Uterus (tissue), 4 donors: ENCODE measurements around the gene HBM. TPM values are rescaled to one million over a fixed set of nuclear protein-coding genes. Genes with fewer than 3 reads are reported as not detected.

Experiments used
- DNase-seq, 2 donors: peaks; one replicate each; pipeline ENCODE4 v3.0.0-alpha.2; 2019 to 2020
- H3K27ac ChIP-seq, 2 donors: fragments of 200-600 bp; sonication (generic); 1 replicate in 1 of 2; 2 replicates in 1 of 2; pipeline ENCODE4 v1.5.1; 2016 to 2018
- H3K27me3 ChIP-seq, 2 donors: fragments of 200-600 bp; sonication (generic); one replicate each; pipeline ENCODE4 v1.5.1; 2018 to 2019; ENCODE audit warnings: control low read depth in 1 of 2
- H3K36me3 ChIP-seq, 2 donors: fragments of 200-600 bp; sonication (generic); one replicate each; pipeline ENCODE4 v1.5.1; 2019; ENCODE audit warnings: control low read depth in 1 of 2
- H3K4me1 ChIP-seq, 2 donors: fragments of 200-600 bp; sonication (generic); one replicate each; pipeline ENCODE4 v1.5.1; 2018 to 2019; ENCODE audit warnings: control low read depth in 1 of 2
- H3K4me3 ChIP-seq, 2 donors: fragments of 200-600 bp; sonication (generic); 1 replicate in 1 of 2; 2 replicates in 1 of 2; pipeline ENCODE4 v1.5.1; 2018 to 2019; ENCODE audit warnings: mild to moderate bottlenecking in 1 of 2
- H3K9me3 ChIP-seq, 2 donors: fragments of 200-600 bp; sonication (generic); one replicate each; pipeline ENCODE4 v1.5.1; 2019; ENCODE audit warnings: control low read depth in 1 of 2
- CTCF ChIP-seq, 4 experiments: fragments of 200-600 bp in 2 of 4; fragments of 450-650 bp in 2 of 4; sonication (generic) in 2 of 4; IDR thresholded peaks; one replicate each; pipeline ENCODE4 v1.5.1; 2016 to 2019; ENCODE audit warnings: antibody characterized with exemption in 4 of 4, mild to moderate bottlenecking in 2 of 4, moderate library complexity in 1 of 4
- POLR2A ChIP-seq, 2 donors: fragments of 450-650 bp; IDR thresholded peaks; one replicate each; pipeline ENCODE4 v1.6.1; 2016; ENCODE audit warnings: antibody characterized with exemption in 2 of 2, mild to moderate bottlenecking in 1 of 2, moderate library complexity in 1 of 2
- intact Hi-C: fragments of 100-400 bp; cut with DNase I; formaldehyde crosslinking; loops from one replicate; pipeline ENCODE4 v1.15.1; 2023; ENCODE audit warnings: low total_unique reads
- total RNA-seq, 4 donors: library from RNA; depleted of rRNA in 3 of 4; stranded (reverse); fragments of >200 nt in 3 of 4; gene quantifications; one replicate each; pipeline versions ENCODE4 v1.1.0 to v1.2.4, GENCODE V29; 2014 to 2023
- donor health status: DM: yes; HTN: yes; CAD: no.

HBM gene
- total RNA-seq, 4 donors from 2014 or later: 1.4 TPM; not detected in 3

GRCh38 chr16:138049-138417 lies 27.7 kb upstream of the HBM start:
- H3K27ac ChIP-seq: peak overlapping the region; percentile 60 to 90
- peak; percentile 23 to 29 for DNase-seq
- intact Hi-C loops: no loop called here

GRCh38 chr16:140175-140857 lies 25.5 kb upstream of the HBM start:
- TF ChIP-seq POLR2A (IDR thresholded peaks at IDR 0.05) (no peak), CTCF (IDR thresholded peaks at IDR 0.05) (no peak)
- no peaks in the 10 kb centered on the region for H3K36me3 ChIP-seq
- DNase-seq: no peak
- H3K27me3 ChIP-seq: no peaks in the 10 kb centered on the region
- no peaks in the 10 kb centered on the region for H3K9me3 ChIP-seq
- no peak overlapping the region for H3K27ac ChIP-seq
- intact Hi-C loops: no loop called here
- H3K4me1 ChIP-seq: no peaks in the 10 kb centered on the region
- no peak overlapping the region for H3K4me3 ChIP-seq

More at GRCh38 chr16:138049-138417, 27.7 kb upstream of the HBM start:
- H3K27me3 ChIP-seq: no peaks in the 10 kb centered on the region
- no peaks in the 10 kb centered on the region for H3K36me3 ChIP-seq
- peak overlapping the region; percentile 79 to 92 for H3K4me3 ChIP-seq
- H3K9me3 ChIP-seq: no peaks in the 10 kb centered on the region
- TF ChIP-seq POLR2A (IDR thresholded peaks at IDR 0.05) (no peak), CTCF (IDR thresholded peaks at IDR 0.05) (no peak)
- H3K4me1 ChIP-seq: no peaks in the 10 kb centered on the region

GRCh38 chr16:142405-142967 lies 23.3 kb upstream of the HBM start:
- H3K27me3 ChIP-seq: no peaks in the 10 kb centered on the region
- TF ChIP-seq POLR2A (IDR thresholded peaks at IDR 0.05) (no peak), CTCF (IDR thresholded peaks at IDR 0.05) (no peak)
- no peak overlapping the region for H3K27ac ChIP-seq
- no peak overlapping the region for H3K4me3 ChIP-seq
- intact Hi-C loops: no loop called here
- H3K4me1 ChIP-seq: no peaks in the 10 kb centered on the region
- no peaks in the 10 kb centered on the region for H3K9me3 ChIP-seq
- H3K36me3 ChIP-seq: no peaks in the 10 kb centered on the region
- DNase-seq: no peak

GRCh38 chr16:143047-143446 lies 22.7 kb upstream of the HBM start:
- Histone ChIP-seq H3K4me3 (no peak overlapping the region), H3K27ac (no peak overlapping the region), H3K9me3 (no peaks in the 10 kb centered on the region), H3K4me1 (no peaks in the 10 kb centered on the region), H3K36me3 (no peaks in the 10 kb centered on the region), H3K27me3 (no peaks in the 10 kb centered on the region)
- no peak for DNase-seq
- intact Hi-C loops: no loop called here
- no peak for TF ChIP-seq POLR2A (IDR thresholded peaks at IDR 0.05)
- no peak for TF ChIP-seq CTCF (IDR thresholded peaks at IDR 0.05)

GRCh38 chr16:143456-143855 lies 22.3 kb upstream of the HBM start:
- H3K27me3 ChIP-seq: no peaks in the 10 kb centered on the region
- no peak for DNase-seq
- no peaks in the 10 kb centered on the region for H3K9me3 ChIP-seq
- no peak overlapping the region for H3K4me3 ChIP-seq
- no peaks in the 10 kb centered on the region for H3K36me3 ChIP-seq
- intact Hi-C loops: no loop called here
- no peak overlapping the region for H3K27ac ChIP-seq
- TF ChIP-seq CTCF (IDR thresholded peaks at IDR 0.05) (no peak), POLR2A (IDR thresholded peaks at IDR 0.05) (no peak)
- no peaks in the 10 kb centered on the region for H3K4me1 ChIP-seq
